HG03432 (cell line): ENCODE measurements around the gene SSH3.
A peak's percentile ranks its signal among the peaks of the same experiment; 100 is the strongest.

Source experiments
- ATAC-seq: cut with Tn5 transposase; IDR thresholded peaks from one replicate; pipeline ENCODE4 v1.9.1; 2021; ENCODE audit warnings: mild to moderate bottlenecking, moderate library complexity; ENCODE audit not compliant: unreplicated experiment

SSH3 gene

DNA sequence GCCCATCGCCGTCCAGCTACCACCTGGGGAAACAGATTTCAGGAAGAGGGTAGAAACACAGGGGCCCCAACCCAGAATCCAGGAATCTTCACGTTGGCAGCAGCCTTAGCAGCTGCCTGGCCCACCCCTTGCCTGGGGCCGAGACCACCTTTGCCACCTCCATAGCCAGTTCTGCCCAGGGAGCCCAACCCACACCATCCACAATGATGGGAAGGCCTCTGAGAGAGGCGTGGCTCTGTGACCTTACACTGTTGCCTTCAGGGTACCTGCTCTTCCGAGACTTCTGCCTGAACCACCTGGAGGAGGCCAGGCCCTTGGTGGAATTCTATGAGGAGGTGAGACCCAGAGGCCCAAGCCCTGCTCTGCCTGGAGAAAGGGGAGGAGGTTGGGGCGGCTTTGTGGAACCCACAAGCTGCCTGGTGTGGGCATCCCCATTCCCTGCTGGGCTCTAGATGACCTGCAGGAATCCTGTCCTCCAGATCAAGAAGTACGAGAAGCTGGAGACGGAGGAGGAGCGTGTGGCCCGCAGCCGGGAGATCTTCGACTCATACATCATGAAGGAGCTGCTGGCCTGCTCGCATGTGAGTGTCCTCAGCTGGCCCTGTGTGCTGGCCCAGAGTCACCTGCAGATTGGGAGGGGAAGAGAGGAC, 24.3 kb upstream of the SSH3 start:
- no peak for ATAC-seq

- ATAC-seq: no peak
Measured at GRCh38 chr11:67279589-67280340, 23.6 kb upstream of the SSH3 start.

DNA sequence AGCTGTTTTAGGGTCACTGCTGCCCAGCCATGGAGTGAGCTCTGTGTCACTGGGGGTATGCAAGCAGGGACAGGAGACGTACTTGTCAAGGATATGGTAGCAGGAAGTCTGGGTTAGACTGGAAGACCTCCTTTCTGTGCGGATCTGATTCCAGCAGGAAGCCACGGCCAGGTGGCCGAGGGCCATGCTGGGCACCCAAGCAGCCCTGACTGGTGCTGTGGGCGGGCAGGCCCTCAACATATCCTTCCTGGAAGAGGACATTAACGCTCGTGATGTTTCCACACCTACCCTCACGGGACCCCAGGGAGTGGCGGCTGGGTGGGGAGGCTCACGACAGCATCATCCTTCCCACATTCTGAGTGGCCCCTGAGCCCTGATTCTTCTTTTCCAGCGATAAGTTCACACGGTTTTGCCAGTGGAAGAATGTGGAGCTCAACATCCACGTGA, 23.0 kb upstream of the SSH3 start:
- no peak for ATAC-seq

DNA sequence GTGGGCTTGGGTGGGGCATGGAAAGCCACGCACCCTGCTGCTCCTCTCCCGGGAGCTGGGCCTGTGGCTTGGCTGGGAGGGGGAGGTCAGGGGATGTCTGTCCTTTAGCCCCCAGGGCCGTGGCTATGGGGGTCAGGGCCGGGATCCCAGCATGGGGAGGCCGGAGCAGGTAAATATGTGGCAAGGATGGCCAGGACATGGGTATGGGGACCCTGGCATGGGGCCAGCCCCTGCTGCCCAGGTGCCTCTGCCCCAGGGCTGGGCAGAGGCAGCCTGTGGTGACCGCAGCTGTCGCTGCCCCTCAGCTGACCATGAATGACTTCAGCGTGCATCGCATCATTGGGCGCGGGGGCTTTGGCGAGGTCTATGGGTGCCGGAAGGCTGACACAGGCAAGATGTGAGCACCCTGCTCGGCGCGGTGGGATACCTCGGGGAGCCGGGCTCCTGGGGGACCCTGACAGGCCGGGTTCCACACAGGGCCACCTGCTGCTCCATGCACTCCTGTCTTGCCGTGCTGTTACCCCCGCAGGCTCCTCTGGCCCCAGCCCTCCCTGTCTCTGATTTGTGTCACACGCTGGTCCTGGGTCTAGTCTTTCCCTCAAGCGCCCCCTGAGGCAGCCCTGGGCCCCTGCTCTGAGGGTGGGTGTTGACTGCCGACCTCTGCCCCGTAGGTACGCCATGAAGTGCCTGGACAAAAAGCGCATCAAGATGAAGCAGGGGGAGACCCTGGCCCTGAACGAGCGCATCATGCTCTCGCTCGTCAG, 22.4 kb upstream of the SSH3 start:
- no peak for ATAC-seq

GRCh38 chr11:67281552-67282150, 21.7 kb upstream of the SSH3 start:
- no peak for ATAC-seq

GRCh38 chr11:67282155-67282875, 21.0 kb upstream of the SSH3 start:
- no peak for ATAC-seq

- ATAC-seq: no peak
Measured at GRCh38 chr11:67282876-67283371, 20.4 kb upstream of the SSH3 start.

DNA sequence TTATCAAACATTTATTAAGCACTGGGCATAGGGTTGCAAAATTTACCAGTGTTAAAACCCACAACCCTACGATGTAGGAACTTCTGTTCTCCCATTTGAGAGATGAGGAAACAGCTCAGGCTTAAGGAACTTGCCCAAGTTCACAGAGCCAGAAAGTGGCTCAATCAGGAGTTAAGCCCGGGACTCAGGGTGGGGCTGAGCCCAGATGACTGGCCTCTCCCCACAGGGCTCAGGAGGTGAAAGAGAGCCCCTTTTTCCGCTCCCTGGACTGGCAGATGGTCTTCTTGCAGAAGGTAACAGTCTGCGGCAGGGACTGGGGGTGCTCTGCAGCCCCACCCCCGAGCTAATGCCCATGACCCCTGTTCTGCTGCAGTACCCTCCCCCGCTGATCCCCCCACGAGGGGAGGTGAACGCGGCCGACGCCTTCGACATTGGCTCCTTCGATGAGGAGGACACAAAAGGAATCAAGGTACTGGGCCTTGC, 19.8 kb upstream of the SSH3 start:
- ATAC-seq: no peak

- no peak for ATAC-seq
Measured at GRCh38 chr11:67284811-67285540, 18.4 kb upstream of the SSH3 start.

- ATAC-seq: no peak
Measured at GRCh38 chr11:67285541-67286498, 17.5 kb upstream of the SSH3 start.

DNA sequence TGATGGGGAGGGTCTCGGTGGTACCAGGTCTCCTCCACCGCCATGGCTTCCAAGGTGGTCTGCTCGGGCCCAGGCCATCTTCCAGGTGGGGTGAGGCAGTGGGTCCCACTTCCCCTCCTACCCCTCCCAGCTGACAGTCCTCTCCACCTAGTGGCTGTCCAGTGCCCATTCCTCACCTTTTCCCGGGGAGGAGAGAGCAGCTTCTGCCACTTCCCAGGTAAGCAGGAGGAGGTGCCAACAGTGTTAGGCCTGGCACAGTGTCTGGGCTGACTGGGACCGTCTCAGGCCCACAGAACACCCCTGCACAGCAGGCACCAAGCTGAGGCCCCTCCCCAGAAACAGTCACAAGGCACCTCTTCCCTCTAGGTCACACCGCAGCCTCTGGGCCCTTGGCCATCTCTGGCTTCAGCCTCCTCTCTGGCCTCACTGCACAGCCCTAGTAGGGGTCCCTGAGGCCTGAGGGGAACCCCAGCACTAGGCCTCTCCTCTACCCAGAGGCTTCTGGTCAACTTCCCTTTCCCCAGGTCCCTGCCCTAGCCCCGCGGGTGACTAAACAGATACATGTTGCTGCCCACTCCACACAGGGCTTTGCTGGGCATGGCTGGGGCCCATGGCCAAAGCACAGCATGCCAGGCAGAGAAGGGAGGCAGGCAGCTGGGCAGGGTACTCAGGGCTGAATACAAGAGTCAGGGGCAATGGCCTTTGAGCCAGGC, 16.6 kb upstream of the SSH3 start:
- no peak for ATAC-seq

- no peak for ATAC-seq
Measured at GRCh38 chr11:67287355-67288197, 15.8 kb upstream of the SSH3 start.

DNA sequence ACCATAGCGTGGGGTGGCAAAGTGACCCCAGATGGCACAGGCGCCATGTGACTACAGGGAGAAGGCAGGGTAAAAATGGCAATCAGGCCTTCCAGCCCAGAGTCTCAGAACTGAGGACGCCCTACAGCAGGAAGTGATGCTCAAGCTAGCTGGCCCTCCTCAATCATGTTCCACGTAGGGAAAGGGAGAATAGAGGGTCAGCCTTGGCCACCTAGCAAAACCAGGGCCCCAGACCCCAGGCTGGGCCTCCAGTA, 15.2 kb upstream of the SSH3 start:
- peak; percentile 0 for ATAC-seq

DNA sequence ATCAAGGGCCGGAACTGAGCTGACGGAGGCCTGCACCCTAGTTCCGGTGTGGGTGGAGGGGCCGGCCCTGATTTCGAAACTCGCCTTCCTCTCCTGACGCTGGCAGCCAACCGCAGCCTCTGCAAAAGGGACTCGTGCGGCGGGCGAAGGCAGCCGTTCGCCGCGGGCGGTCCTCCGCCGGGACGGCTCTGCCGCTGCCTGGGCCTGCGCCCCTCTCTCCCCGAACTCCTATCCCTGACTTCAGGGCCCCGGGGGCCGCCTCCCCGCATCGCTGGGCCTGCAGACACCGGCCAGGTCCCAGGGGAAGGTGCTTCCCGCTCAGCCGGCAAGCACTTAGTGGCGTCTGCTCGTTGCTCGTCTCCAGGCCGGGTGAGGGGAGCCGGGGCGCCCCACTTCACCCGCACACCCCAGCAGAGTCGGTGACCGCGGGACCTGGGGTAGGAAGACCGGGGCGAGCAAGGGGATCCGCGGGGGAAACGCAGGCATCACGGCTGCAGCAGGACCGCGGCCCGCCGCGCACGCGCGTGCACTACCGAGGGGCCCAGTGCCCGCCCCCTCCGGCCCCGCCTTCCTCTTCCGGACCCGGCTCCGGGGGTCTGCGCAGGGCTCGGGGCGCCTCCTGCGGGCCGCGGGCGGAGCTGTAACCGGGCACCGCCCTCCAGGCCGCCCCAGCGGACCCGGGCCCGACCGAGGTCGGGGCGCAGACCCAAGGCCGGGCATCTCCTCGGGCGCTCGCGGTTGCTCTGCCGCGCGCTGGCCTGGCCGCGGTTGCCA, 14.7 kb upstream of the SSH3 start:
- ATAC-seq: peak; percentile 75

GRCh38 chr11:67289226-67289650, 14.1 kb upstream of the SSH3 start, which contains the start of gene ANKRD13D:
Gene ANKRD13D (plus strand): TSS chr11:67289303. CDS start chr11:67289461, 158 bp downstream.
- ATAC-seq: peak; percentile 53
